Measurements from ENCODE around the gene GABBR1. TPM values are rescaled to one million over a fixed set of nuclear protein-coding genes. Genes with fewer than 3 reads are reported as not detected.

Gene GABBR1
- total RNA-seq, 1 donor from 2014 or later, result 14.1 TPM

DNA sequence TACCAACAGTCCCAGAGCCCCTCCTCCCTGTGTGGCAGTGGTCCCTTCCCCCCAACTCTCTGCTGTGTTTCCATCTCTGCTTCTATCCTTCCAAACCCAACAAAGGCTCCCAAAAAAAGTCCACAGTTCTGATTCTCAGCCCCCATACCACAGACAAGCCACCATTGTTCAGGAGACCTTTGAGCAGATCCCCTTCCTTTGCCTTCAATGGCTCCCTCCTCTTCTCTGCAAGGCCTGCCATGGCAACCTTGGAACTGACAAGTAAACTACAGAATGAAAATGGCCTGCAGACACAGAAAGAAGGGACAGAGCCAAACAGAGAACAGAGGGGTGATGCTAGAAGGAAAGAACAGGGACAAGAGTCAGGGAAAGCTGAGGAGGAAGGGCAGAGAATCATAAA lies 24.9 kb downstream of the GABBR1 start:
- TF ChIP-seq CTCF (IDR thresholded peaks at IDR 0.05; ENCODE audit: insufficient read depth, low read length, poor library complexity, severe bottlenecking), result no peak
- H3K27me3 ChIP-seq (ENCODE audit: control insufficient read depth, insufficient read depth, low read length), result no peaks in the 10 kb centered on the region
- DNase-seq (ENCODE audit: low read depth), result no peak

GRCh38 chr6:29603930-29604329 lies 29.1 kb downstream of the GABBR1 start:
- Histone ChIP-seq H3K4me3 (ENCODE audit: low read depth, low read length) (no peak overlapping the region), H3K36me3 (ENCODE audit: control insufficient read depth, insufficient read depth, low read length) (no peaks in the 10 kb centered on the region), H3K27me3 (ENCODE audit: control insufficient read depth, insufficient read depth, low read length) (no peaks in the 10 kb centered on the region)
- no peak for TF ChIP-seq CTCF (IDR thresholded peaks at IDR 0.05; ENCODE audit: insufficient read depth, low read length, poor library complexity, severe bottlenecking)
- DNase-seq (ENCODE audit: low read depth), result no peak

More for the DNA sequence above, 24.9 kb downstream of the GABBR1 start:
- H3K4me3 ChIP-seq (ENCODE audit: low read depth, low read length), result no peak overlapping the region
- peaks cover 1% of the 10 kb centered on the region for H3K36me3 ChIP-seq (ENCODE audit: control insufficient read depth, insufficient read depth, low read length)

DNA sequence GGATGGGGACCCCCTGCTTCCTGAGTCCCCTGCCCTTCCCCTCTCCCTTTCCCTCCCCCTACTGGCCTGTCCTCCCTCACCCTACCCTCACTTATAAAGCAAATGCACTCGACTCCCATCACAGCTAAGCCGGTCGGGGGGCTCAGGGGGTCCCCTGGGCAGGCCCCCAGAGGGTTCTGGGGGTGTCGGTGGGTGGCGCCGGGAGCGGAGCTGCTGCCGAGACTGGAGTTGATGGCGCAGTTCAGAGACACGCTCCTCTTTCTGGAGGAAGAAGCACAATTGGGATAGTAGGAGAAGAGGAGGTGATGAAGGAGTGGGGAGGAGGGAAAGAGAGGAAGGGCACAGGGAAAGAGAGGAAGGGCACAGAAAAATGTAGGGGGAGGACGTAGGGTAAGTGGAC lies 29.5 kb downstream of the GABBR1 start:
- Histone ChIP-seq H3K36me3 (ENCODE audit: control insufficient read depth, insufficient read depth, low read length) (no peaks in the 10 kb centered on the region), H3K4me3 (ENCODE audit: low read depth, low read length) (no peak overlapping the region), H3K27me3 (ENCODE audit: control insufficient read depth, insufficient read depth, low read length) (no peaks in the 10 kb centered on the region)
- no peak for DNase-seq (ENCODE audit: low read depth)
- TF ChIP-seq CTCF (IDR thresholded peaks at IDR 0.05; ENCODE audit: insufficient read depth, low read length, poor library complexity, severe bottlenecking), result no peak

DNA sequence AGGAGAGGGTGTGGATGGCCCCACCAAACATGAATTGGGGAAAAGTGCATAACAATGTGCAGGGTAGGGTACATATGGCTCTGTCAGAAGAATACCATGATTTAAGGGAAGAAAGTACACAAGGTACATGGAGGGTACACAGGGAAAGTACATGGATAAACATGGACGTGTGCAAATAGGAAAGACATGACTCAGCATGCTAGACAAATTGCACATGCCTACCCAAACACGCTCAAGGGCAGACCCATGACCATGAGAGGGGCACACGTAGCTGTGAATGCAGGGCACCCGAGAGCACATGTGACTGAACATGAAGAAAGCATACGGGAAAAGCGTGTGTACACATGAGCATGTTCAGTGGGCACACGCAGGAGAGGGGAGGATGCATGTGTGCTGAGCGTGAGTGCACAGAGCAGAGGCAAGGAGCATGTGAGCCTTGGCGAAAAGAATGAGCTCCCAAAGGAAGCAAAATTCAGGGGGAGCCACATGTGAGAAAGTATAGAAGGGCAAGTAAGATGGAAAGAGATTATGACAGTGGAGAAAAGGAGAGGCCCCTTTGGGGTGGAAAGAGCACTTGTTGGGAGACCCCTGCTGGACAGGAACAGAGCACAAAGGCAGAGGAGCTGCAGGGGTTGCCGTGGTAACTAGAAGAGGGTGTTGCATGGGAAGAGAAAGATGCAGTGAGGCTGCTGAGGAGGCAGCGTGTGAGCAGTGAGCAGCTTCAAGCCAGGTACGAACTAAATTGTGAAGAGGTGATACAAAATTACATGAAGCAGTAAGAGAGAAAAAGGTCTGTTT lies 30.2 kb downstream of the GABBR1 start:
- no peaks in the 10 kb centered on the region for H3K36me3 ChIP-seq (ENCODE audit: control insufficient read depth, insufficient read depth, low read length)
- DNase-seq (ENCODE audit: low read depth), result no peak
- no peak overlapping the region for H3K4me3 ChIP-seq (ENCODE audit: low read depth, low read length)
- TF ChIP-seq CTCF (IDR thresholded peaks at IDR 0.05; ENCODE audit: insufficient read depth, low read length, poor library complexity, severe bottlenecking), result no peak
- H3K27me3 ChIP-seq (ENCODE audit: control insufficient read depth, insufficient read depth, low read length), result no peaks in the 10 kb centered on the region

DNA sequence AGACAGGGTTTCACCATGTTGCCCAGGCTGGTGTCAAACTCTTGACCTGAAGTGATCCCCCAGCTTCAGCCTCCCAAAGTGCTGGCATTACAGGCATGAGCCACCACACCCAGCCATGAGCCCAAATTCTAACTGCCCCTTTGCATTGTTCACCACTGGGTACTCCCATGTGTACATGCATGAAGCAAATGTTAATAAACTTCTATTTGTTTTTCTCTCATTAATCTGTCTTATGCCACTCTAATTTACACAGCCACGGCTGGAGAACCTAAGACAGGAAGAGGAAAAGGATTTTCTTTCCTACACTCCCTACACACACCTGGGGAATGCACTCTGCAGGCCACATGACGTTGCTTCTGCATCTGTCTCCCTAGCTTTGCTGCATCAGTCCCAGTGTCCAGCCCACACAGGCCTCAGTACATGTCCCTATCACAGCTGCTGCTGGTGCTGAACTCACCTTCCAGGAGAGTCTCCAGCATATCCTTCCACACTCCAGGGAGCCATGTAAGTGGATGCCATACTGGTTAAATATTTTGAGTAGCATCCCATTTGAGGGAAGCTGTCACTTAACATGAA lies 34.7 kb downstream of the GABBR1 start:
- no peak for TF ChIP-seq CTCF (IDR thresholded peaks at IDR 0.05; ENCODE audit: insufficient read depth, low read length, poor library complexity, severe bottlenecking)
- Histone ChIP-seq H3K4me3 (ENCODE audit: low read depth, low read length) (no peak overlapping the region), H3K36me3 (ENCODE audit: control insufficient read depth, insufficient read depth, low read length) (no peaks in the 10 kb centered on the region), H3K27me3 (ENCODE audit: control insufficient read depth, insufficient read depth, low read length) (no peaks in the 10 kb centered on the region)
- DNase-seq (ENCODE audit: low read depth), result no peak
